Lower leg skin (tissue), 4 donors: Measurements from ENCODE around the gene PYGB. TPM values are rescaled to one million over a fixed set of nuclear protein-coding genes. Genes with fewer than 3 reads are reported as not detected.

Experiments used
- DNase-seq, 2 donors: peaks; one replicate each; pipeline ENCODE4 v3.0.0-alpha.2; 2019; ENCODE audit warnings: low spot score in 2 of 2
- H3K4me3 ChIP-seq: fragments of 200-600 bp; sonication (generic); 2 replicates; pipeline ENCODE4 v1.5.1; 2017; ENCODE audit warnings: mild to moderate bottlenecking, low read depth; ENCODE audit not compliant: poor library complexity, severe bottlenecking
- CTCF ChIP-seq, 3 donors: fragments of 450-650 bp; IDR thresholded peaks; one replicate each; pipeline ENCODE4 v1.5.1; 2016; ENCODE audit warnings: antibody characterized with exemption in 3 of 3, mild to moderate bottlenecking in 3 of 3, moderate library complexity in 2 of 3
- POLR2A ChIP-seq, 2 donors: fragments of 450-650 bp; IDR thresholded peaks; one replicate each; pipeline ENCODE4 v1.6.1; 2016 to 2017; ENCODE audit warnings: antibody characterized with exemption in 2 of 2, mild to moderate bottlenecking in 1 of 2, moderate library complexity in 1 of 2
- WGBS, 2 donors: methylation state at CpG; one replicate each; pipeline ENCODE4 v1.1.5; 2018; 5-methylcytosine and 5-hydroxymethylcytosine counted together
- intact Hi-C: fragments of 100-400 bp; cut with DNase I; formaldehyde crosslinking; loops from one replicate; pipeline ENCODE4 v1.15.0; 2023; ENCODE audit warnings: low total_unique reads
- total RNA-seq, 4 donors: library from RNA; depleted of rRNA; stranded (reverse); fragments of >200 nt; gene quantifications; one replicate each; pipeline ENCODE4 v1.1.0, GENCODE V29; 2016

The PYGB gene
- total RNA-seq, 4 donors from 2014 or later: 99.0 to 308 (median 194) TPM

DNA sequence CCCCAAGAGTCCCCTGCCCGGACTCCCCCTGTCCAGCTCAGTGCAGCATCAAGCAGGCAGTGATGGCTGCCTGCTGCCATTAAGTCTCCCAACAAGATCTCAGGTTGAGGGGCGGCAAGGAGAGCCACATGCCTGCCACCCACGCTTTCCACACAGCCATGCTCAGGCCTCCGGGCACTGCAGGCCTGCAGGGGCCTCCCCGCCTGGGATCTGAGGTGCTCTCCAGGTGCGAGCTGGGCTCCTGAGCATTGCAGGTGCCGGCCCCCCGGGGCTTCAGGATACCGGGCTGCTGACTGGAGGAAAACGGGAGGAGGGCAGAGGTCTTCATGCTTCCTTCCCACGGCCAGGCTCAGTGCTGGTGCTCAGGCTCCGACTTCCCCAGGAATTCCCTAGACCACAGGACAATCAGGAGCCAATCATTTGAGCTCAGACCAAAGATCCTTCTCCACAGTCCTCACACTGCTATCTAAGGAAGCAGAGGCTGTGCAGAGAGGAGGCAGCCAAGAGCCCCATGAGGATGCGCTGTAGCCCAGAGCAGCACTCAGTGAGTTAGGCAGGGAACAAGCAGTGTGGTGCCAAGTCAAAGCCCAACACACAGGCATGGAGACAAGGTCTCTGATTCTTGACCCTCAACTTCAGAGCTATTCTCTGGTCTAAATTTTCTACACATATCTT, 52.7 kb downstream of the PYGB start:
- 70 to 72% methylated on average over 7 to 13 of the region's 13 CpGs for WGBS, 2 donors
- intact Hi-C loops: loop anchor here (10.0 kb wide), 1 partner anchor 94 kb away; the partner anchor contains the start of gene ABHD12
- TF ChIP-seq POLR2A (IDR thresholded peaks at IDR 0.05): no peak
- no peak for TF ChIP-seq CTCF (IDR thresholded peaks at IDR 0.05)
- H3K4me3 ChIP-seq: no peak overlapping the region
- DNase-seq: no peak

- DNase-seq: no peak
- TF ChIP-seq POLR2A (IDR thresholded peaks at IDR 0.05) (no peak), CTCF (IDR thresholded peaks at IDR 0.05) (no peak)
- 63 to 75% methylated on average over 9 of the region's 9 CpGs for WGBS, 2 donors
- intact Hi-C loops: loop anchor here (10.0 kb wide), 1 partner anchor 93 kb away; the partner anchor contains the start of gene ABHD12
- H3K4me3 ChIP-seq: no peak overlapping the region
Observed at GRCh38 chr20:25301357-25301920, 53.6 kb downstream of the PYGB start.

DNA sequence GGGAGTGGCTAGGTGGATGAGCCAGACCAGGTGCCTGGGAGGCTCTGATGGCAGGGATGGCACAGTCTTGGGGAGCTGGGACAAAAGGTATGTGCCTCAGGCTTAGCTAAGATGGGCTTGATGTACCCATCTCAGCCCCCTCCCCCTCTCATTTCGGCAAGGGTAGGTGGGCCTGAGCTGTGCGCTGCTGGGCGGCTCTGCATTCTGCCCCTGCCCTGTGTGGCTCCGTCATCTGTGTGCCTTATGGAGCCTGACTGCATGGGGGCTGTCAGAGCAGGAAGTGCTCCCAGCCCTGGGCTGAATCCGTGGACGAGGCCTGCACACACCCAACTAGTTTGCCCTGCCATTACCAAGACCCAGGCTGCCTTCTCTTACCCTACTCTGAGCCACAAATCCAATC, 54.7 kb downstream of the PYGB start:
- TF ChIP-seq CTCF (IDR thresholded peaks at IDR 0.05) (no peak), POLR2A (IDR thresholded peaks at IDR 0.05) (no peak)
- no peak for DNase-seq
- intact Hi-C loops: loop anchor here (10.0 kb wide), 1 partner anchor 92 kb away; the partner anchor contains the start of gene ABHD12
- WGBS, 2 donors: 72 to 76% methylated on average over 6 of the region's 6 CpGs
- H3K4me3 ChIP-seq: no peak overlapping the region

- no peak overlapping the region for H3K4me3 ChIP-seq
- DNase-seq: no peak
- TF ChIP-seq POLR2A (IDR thresholded peaks at IDR 0.05) (no peak), CTCF (IDR thresholded peaks at IDR 0.05) (no peak)
- 92 to 94% methylated on average over 12 of the region's 12 CpGs for WGBS, 2 donors
- intact Hi-C loops: loop anchor here (10.0 kb wide), 1 partner anchor 91 kb away; the partner anchor contains the start of gene ABHD12
Observed at GRCh38 chr20:25303292-25304024, 55.6 kb downstream of the PYGB start.

- 85 to 86% methylated on average over 11 of the region's 11 CpGs for WGBS, 2 donors
- no peak for TF ChIP-seq POLR2A (IDR thresholded peaks at IDR 0.05)
- TF ChIP-seq CTCF (IDR thresholded peaks at IDR 0.05): no peak
- intact Hi-C loops: loop anchor here (10.0 kb wide), 1 partner anchor 91 kb away; the partner anchor contains the start of gene ABHD12
- no peak for DNase-seq
- H3K4me3 ChIP-seq: no peak overlapping the region
Observed at GRCh38 chr20:25304025-25304549, 56.2 kb downstream of the PYGB start.
